Measurements from ENCODE around the gene DGKQ.

DNA sequence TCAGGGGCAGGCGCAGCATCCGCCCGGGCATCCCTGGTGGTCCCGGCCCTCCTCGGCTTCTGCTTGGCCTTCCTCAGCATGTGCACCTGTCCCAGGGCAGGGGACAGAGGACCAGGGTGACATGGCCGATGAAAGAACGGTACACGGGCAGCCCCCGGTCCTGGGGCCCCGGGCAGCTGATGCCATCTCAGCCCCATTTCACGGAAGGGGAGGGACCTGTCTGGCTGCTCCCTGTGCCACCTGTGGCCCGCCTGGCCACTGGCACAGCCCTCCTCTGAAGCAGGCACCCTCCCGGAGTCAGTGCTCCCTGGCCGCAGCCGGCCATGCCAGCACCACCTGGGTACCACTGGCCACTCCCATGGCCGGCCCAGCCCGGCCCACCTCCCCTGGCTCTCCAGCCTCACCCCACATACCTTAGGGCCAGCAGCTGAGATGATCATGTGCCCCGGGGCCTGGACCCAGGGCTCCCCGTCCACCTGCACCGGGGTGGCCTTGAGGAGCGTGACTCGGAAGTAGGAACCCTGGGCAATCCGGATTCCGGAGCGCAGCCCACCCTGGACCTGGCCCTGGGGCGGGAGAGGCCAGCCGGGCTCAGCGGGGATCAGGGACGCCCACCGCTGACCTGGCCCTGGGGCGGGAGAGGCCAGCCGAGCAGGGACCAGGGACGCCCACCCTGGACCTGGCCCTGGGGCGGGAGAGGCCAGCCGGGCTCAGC is 12.6 kb downstream of the DGKQ start:
- TF ChIP-seq YY1 (IDR thresholded peaks at IDR 0.05; ENCODE audit: low read depth) (no peak), RAD21 (IDR thresholded peaks at IDR 0.05; ENCODE audit: low read length) (no peak), FOXJ3 (CRISPR knock-in tag; IDR thresholded peaks at IDR 0.05) (no peak), TAF1 (IDR thresholded peaks at IDR 0.05; ENCODE audit: borderline replicate concordance, low read depth, low read length) (no peak), EZH2phosphoT487 (IDR thresholded peaks at IDR 0.05; ENCODE audit: borderline replicate concordance, low read depth) (no peak), SMC3 (IDR thresholded peaks at IDR 0.05; ENCODE audit: low read depth, low read length) (no peak), GATA2 (CRISPR knock-in tag; IDR thresholded peaks at IDR 0.05) (no peak), POLR2AphosphoS5 (IDR thresholded peaks at IDR 0.05; ENCODE audit: low read depth, low read length) (no peak), ELF1 (IDR thresholded peaks at IDR 0.05) (no peak), RXRA (IDR thresholded peaks at IDR 0.05; ENCODE audit: borderline replicate concordance, low read depth) (no peak), FOXM1 (IDR thresholded peaks at IDR 0.05; ENCODE audit: low read depth) (no peak)
- TF ChIP-seq, protein P1, sequence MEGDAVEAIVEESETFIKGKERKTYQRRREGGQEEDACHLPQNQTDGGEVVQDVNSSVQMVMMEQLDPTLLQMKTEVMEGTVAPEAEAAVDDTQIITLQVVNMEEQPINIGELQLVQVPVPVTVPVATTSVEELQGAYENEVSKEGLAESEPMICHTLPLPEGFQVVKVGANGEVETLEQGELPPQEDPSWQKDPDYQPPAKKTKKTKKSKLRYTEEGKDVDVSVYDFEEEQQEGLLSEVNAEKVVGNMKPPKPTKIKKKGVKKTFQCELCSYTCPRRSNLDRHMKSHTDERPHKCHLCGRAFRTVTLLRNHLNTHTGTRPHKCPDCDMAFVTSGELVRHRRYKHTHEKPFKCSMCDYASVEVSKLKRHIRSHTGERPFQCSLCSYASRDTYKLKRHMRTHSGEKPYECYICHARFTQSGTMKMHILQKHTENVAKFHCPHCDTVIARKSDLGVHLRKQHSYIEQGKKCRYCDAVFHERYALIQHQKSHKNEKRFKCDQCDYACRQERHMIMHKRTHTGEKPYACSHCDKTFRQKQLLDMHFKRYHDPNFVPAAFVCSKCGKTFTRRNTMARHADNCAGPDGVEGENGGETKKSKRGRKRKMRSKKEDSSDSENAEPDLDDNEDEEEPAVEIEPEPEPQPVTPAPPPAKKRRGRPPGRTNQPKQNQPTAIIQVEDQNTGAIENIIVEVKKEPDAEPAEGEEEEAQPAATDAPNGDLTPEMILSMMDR (IDR thresholded peaks at IDR 0.05): no peak
- TF ChIP-seq, protein P2, sequence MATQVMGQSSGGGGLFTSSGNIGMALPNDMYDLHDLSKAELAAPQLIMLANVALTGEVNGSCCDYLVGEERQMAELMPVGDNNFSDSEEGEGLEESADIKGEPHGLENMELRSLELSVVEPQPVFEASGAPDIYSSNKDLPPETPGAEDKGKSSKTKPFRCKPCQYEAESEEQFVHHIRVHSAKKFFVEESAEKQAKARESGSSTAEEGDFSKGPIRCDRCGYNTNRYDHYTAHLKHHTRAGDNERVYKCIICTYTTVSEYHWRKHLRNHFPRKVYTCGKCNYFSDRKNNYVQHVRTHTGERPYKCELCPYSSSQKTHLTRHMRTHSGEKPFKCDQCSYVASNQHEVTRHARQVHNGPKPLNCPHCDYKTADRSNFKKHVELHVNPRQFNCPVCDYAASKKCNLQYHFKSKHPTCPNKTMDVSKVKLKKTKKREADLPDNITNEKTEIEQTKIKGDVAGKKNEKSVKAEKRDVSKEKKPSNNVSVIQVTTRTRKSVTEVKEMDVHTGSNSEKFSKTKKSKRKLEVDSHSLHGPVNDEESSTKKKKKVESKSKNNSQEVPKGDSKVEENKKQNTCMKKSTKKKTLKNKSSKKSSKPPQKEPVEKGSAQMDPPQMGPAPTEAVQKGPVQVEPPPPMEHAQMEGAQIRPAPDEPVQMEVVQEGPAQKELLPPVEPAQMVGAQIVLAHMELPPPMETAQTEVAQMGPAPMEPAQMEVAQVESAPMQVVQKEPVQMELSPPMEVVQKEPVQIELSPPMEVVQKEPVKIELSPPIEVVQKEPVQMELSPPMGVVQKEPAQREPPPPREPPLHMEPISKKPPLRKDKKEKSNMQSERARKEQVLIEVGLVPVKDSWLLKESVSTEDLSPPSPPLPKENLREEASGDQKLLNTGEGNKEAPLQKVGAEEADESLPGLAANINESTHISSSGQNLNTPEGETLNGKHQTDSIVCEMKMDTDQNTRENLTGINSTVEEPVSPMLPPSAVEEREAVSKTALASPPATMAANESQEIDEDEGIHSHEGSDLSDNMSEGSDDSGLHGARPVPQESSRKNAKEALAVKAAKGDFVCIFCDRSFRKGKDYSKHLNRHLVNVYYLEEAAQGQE (IDR thresholded peaks at IDR 0.05; ENCODE audit: low read depth, low read length): no peak
- TF ChIP-seq, protein P3, sequence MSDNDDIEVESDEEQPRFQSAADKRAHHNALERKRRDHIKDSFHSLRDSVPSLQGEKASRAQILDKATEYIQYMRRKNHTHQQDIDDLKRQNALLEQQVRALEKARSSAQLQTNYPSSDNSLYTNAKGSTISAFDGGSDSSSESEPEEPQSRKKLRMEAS (IDR thresholded peaks at IDR 0.05; ENCODE audit: low read depth): no peak
